ENCODE measurements around the gene CCDC158.

DNA sequence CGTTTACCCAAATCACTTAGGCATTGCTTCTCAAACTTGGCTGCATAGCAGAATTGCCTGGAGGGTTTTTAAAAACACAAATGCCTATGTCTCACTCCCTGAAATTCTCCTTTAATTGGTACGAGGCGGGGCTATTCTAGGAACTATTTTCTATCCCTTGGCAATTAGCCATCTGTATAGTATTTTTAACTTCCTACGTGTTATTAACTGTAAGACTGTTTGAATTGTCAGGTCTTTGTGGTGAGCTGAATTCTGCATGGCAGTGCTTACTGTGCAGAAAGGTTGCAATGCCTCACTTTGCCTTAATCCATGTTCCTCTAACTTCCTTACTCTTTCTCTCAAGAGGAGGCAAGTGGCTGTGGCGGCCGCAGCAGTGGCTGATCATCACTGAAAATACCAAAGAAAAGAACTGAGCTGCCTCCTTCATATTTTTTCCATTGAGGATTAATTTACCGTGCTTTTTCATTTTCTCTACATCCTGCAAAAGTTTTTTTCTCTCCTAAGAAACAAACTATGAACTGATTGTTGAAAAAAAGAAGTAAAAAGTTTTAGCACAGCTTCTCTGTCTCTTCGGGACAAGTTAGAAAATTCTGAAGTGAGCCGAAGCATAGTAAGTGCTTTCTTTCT is 14.1 kb upstream of the CCDC158 start, which contains the start of gene SHROOM3:
- TF ChIP-seq, protein P1, sequence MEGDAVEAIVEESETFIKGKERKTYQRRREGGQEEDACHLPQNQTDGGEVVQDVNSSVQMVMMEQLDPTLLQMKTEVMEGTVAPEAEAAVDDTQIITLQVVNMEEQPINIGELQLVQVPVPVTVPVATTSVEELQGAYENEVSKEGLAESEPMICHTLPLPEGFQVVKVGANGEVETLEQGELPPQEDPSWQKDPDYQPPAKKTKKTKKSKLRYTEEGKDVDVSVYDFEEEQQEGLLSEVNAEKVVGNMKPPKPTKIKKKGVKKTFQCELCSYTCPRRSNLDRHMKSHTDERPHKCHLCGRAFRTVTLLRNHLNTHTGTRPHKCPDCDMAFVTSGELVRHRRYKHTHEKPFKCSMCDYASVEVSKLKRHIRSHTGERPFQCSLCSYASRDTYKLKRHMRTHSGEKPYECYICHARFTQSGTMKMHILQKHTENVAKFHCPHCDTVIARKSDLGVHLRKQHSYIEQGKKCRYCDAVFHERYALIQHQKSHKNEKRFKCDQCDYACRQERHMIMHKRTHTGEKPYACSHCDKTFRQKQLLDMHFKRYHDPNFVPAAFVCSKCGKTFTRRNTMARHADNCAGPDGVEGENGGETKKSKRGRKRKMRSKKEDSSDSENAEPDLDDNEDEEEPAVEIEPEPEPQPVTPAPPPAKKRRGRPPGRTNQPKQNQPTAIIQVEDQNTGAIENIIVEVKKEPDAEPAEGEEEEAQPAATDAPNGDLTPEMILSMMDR (IDR thresholded peaks at IDR 0.05), result no peak
- TF ChIP-seq ZFX (IDR thresholded peaks at IDR 0.05; ENCODE audit: borderline replicate concordance), result no peak
